Fibroblast of skin of right quadriceps (primary cell): ENCODE data around the gene PREX1.

Experiments
- DNase-seq: peaks from one replicate; pipeline ENCODE4 v3.0.0-alpha.2; 2013

The PREX1 gene

GRCh38 chr20:48729538-48729937 lies 98.3 kb downstream of the PREX1 start:
- DNase-seq = no peak

- DNase-seq = no peak
Observed at GRCh38 chr20:48728042-48728825, 99.6 kb downstream of the PREX1 start.

- no peak for DNase-seq
Observed at GRCh38 chr20:48727226-48727625, 100.6 kb downstream of the PREX1 start.

GRCh38 chr20:48725555-48725991 lies 102.2 kb downstream of the PREX1 start:
- DNase-seq = no peak

- no peak for DNase-seq
Observed at GRCh38 chr20:48724891-48725554, 102.8 kb downstream of the PREX1 start.

GRCh38 chr20:48724382-48724781 lies 103.4 kb downstream of the PREX1 start:
- no peak for DNase-seq

GRCh38 chr20:48723308-48724264 lies 104.2 kb downstream of the PREX1 start:
- peak; percentile 26 for DNase-seq

GRCh38 chr20:48722737-48723191 lies 105.0 kb downstream of the PREX1 start:
- DNase-seq = peak; percentile 40

GRCh38 chr20:48722002-48722731 lies 105.6 kb downstream of the PREX1 start:
- no peak for DNase-seq

- no peak for DNase-seq
Observed at GRCh38 chr20:48721324-48722001, 106.3 kb downstream of the PREX1 start.

GRCh38 chr20:48720256-48720985 lies 107.4 kb downstream of the PREX1 start:
- DNase-seq = no peak

GRCh38 chr20:48719598-48720255 lies 108.1 kb downstream of the PREX1 start:
- no peak for DNase-seq

GRCh38 chr20:48718786-48719578 lies 108.8 kb downstream of the PREX1 start:
- no peak for DNase-seq

GRCh38 chr20:48717680-48718223 lies 110.0 kb downstream of the PREX1 start:
- DNase-seq = no peak

- DNase-seq = no peak
Observed at GRCh38 chr20:48717095-48717672, 110.6 kb downstream of the PREX1 start.

- no peak for DNase-seq
Observed at GRCh38 chr20:48716541-48716940, 111.3 kb downstream of the PREX1 start.

GRCh38 chr20:48716086-48716485 lies 111.7 kb downstream of the PREX1 start:
- DNase-seq = no peak

- no peak for DNase-seq
Observed at GRCh38 chr20:48714764-48715163, 113.0 kb downstream of the PREX1 start.
